ENCODE results near the gene BCR.

DNA sequence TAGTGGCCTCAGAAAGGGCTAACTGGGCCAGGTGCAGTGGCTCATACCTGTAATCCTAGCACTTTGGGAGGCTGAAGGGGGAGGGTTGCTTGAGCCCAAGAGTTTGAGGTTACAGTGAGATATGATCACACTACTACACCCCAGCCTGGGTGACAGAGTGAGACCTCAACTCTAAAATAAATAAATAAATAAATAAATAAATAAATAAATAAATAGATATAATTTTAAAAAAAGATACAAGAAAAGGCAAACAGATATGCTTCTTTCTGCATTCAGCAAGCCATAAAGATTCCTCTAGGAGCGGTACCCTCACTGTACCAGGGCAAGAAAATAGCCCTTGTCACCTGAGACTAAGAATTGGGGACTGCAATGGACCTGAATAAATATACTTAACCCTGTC is 37.2 kb upstream of the BCR start:
- TF ChIP-seq POLR2A (IDR thresholded peaks at IDR 0.05) (no peak), POLR2AphosphoS5 (IDR thresholded peaks at IDR 0.05) (no peak)
- TF ChIP-seq, protein P1, sequence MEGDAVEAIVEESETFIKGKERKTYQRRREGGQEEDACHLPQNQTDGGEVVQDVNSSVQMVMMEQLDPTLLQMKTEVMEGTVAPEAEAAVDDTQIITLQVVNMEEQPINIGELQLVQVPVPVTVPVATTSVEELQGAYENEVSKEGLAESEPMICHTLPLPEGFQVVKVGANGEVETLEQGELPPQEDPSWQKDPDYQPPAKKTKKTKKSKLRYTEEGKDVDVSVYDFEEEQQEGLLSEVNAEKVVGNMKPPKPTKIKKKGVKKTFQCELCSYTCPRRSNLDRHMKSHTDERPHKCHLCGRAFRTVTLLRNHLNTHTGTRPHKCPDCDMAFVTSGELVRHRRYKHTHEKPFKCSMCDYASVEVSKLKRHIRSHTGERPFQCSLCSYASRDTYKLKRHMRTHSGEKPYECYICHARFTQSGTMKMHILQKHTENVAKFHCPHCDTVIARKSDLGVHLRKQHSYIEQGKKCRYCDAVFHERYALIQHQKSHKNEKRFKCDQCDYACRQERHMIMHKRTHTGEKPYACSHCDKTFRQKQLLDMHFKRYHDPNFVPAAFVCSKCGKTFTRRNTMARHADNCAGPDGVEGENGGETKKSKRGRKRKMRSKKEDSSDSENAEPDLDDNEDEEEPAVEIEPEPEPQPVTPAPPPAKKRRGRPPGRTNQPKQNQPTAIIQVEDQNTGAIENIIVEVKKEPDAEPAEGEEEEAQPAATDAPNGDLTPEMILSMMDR (IDR thresholded peaks at IDR 0.05) = no peak

Measured in transverse colon (tissue), 4 donors.